ENCODE measurements around the gene CCDC85C. TPM values are rescaled to one million over a fixed set of nuclear protein-coding genes. Genes with fewer than 3 reads are reported as not detected.

The CCDC85C gene
- total and polyA plus RNA-seq, 2 of the 4 experiments (the other 2 are of a cell fraction), result 16.0 to 19.0 TPM

- ChIA-PET POLR2A (ENCODE audit: unreplicated experiment) (no interaction called here), CTCF (no interaction called here)
- Histone ChIP-seq H3K23ac (ENCODE audit: low read depth, low read length) (no peak overlapping the region), H4K5ac (ENCODE audit: low read depth, low read length) (no peak overlapping the region), H3K18ac (ENCODE audit: low read depth, low read length) (no peak overlapping the region), H2BK120ac (ENCODE audit: low read depth, low read length) (no peak overlapping the region), H3K79me1 (ENCODE audit: low read depth in 1 of 2, low read length in 2 of 2) (peaks cover 22 to 94% of the 10 kb centered on the region in 2 experiments), H2BK5ac (ENCODE audit: low read depth, low read length, poor library complexity, severe bottlenecking) (no peak overlapping the region), H3K9me3 (ENCODE audit: control insufficient read depth, insufficient read depth, low read length) (no peaks in the 10 kb centered on the region), H3K36me3 (ENCODE audit: control insufficient read depth, insufficient read depth, low read length) (no peaks in the 10 kb centered on the region), H3K4ac (ENCODE audit: low read depth, low read length) (0 out of 2 replicates have a peak overlapping the region, but pooled peaks have one; percentile 10), H3K14ac (replicated peaks; ENCODE audit: low read depth, low read length) (peak overlapping the region; percentile 42), H2BK20ac (ENCODE audit: low read depth, low read length) (no peak overlapping the region), H4K20me1 (ENCODE audit: insufficient read depth, low read length) (peaks cover 42% of the 10 kb centered on the region), H2AK9ac (replicated peaks; ENCODE audit: low read depth, low read length, poor library complexity) (peak overlapping the region; percentile 80), H3K4me3 (ENCODE audit: insufficient read depth, low read depth, low read length) (no peak overlapping the region), H3K4me1 (ENCODE audit: control insufficient read depth, insufficient read depth, low read length) (peaks cover 13% of the 10 kb centered on the region), H3K56ac (ENCODE audit: extremely low read depth, insufficient read depth, low read length) (no peak overlapping the region), H3K27me3 (ENCODE audit: control insufficient read depth, insufficient read depth, low read length) (no peaks in the 10 kb centered on the region), H4K91ac (ENCODE audit: insufficient read depth, low read depth, low read length) (no peak overlapping the region), H3K4me2 (ENCODE audit: low read depth, low read length) (no peak overlapping the region), H2BK15ac (ENCODE audit: low read depth, low read length) (no peak overlapping the region), H3K9me1 (ENCODE audit: insufficient read depth, low read length) (peaks cover 34% of the 10 kb centered on the region), H4K8ac (ENCODE audit: low read depth in 2 of 2, low read length in 2 of 2) (no peak overlapping the region; a peak in 1 of 4 replicates), H3K27ac (ENCODE audit: insufficient read depth, low read length) (no peak overlapping the region), H3K9ac (ENCODE audit: low read depth, low read length) (no peak overlapping the region), H2AK5ac (ENCODE audit: low read depth, low read length) (no peak overlapping the region), H2AFZ (replicated peaks; ENCODE audit: low read length, poor library complexity) (no peak overlapping the region)
- no TSS peak for BruUV-seq (replicated peaks)
- WGBS, 2 experiments (ENCODE audit: extremely low coverage in 2 of 2, insufficient read length in 1 of 2), result 90% methylated on average over 2 of the region's 10 CpGs; no CpG with 5 or more reads in 1 of the 2 experiments
- dilution Hi-C loops (cut with HindIII; ENCODE audit: low sequenced_read_pairs, unreplicated experiment) (no loop called here), intact Hi-C loops (cut with micrococcal nuclease) (no loop called here), in situ Hi-C loops (cut with MboI; ENCODE audit: low sequenced_read_pairs) (no loop called here)
- TF ChIP-seq, protein P1, sequence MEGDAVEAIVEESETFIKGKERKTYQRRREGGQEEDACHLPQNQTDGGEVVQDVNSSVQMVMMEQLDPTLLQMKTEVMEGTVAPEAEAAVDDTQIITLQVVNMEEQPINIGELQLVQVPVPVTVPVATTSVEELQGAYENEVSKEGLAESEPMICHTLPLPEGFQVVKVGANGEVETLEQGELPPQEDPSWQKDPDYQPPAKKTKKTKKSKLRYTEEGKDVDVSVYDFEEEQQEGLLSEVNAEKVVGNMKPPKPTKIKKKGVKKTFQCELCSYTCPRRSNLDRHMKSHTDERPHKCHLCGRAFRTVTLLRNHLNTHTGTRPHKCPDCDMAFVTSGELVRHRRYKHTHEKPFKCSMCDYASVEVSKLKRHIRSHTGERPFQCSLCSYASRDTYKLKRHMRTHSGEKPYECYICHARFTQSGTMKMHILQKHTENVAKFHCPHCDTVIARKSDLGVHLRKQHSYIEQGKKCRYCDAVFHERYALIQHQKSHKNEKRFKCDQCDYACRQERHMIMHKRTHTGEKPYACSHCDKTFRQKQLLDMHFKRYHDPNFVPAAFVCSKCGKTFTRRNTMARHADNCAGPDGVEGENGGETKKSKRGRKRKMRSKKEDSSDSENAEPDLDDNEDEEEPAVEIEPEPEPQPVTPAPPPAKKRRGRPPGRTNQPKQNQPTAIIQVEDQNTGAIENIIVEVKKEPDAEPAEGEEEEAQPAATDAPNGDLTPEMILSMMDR (conservative IDR thresholded peaks at IDR 0.05; ENCODE audit: low read depth, low read length), result no peak
- TF ChIP-seq MAZ (IDR thresholded peaks at IDR 0.05; ENCODE audit: borderline replicate concordance, low read depth, low read length) (no peak), RCOR1 (IDR thresholded peaks at IDR 0.05; ENCODE audit: insufficient replicate concordance, low read length) (no peak), SMC3 (IDR thresholded peaks at IDR 0.05; ENCODE audit: low read depth, low read length) (no peak), RAD21 (IDR thresholded peaks at IDR 0.05; ENCODE audit: low read length) (no peak), RFX5 (IDR thresholded peaks at IDR 0.05; ENCODE audit: low read depth, low read length) (no peak), CEBPB (IDR thresholded peaks at IDR 0.05; ENCODE audit: low read depth, low read length) (no peak), NFE2L2 (IDR thresholded peaks at IDR 0.05; ENCODE audit: low read depth, low read length) (no peak), MAFK (IDR thresholded peaks at IDR 0.05; ENCODE audit: low read depth, low read length) (no peak), BHLHE40 (IDR thresholded peaks at IDR 0.05; ENCODE audit: low read depth, low read length) (no peak), CHD1 (IDR thresholded peaks at IDR 0.05; ENCODE audit: low read depth, low read length) (no peak), FOS (IDR thresholded peaks at IDR 0.05; ENCODE audit: low read depth, low read length) (no peak), POLR2A (IDR thresholded peaks at IDR 0.05; ENCODE audit: low read depth, low read length) (no peak), MXI1 (IDR thresholded peaks at IDR 0.05; ENCODE audit: borderline replicate concordance, low read depth, low read length) (no peak)
- TF ChIP-seq, protein P2, sequence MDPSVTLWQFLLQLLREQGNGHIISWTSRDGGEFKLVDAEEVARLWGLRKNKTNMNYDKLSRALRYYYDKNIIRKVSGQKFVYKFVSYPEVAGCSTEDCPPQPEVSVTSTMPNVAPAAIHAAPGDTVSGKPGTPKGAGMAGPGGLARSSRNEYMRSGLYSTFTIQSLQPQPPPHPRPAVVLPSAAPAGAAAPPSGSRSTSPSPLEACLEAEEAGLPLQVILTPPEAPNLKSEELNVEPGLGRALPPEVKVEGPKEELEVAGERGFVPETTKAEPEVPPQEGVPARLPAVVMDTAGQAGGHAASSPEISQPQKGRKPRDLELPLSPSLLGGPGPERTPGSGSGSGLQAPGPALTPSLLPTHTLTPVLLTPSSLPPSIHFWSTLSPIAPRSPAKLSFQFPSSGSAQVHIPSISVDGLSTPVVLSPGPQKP (IDR thresholded peaks at IDR 0.05; ENCODE audit: borderline replicate concordance, low read depth, low read length), result no peak
- TF ChIP-seq, protein P3, sequence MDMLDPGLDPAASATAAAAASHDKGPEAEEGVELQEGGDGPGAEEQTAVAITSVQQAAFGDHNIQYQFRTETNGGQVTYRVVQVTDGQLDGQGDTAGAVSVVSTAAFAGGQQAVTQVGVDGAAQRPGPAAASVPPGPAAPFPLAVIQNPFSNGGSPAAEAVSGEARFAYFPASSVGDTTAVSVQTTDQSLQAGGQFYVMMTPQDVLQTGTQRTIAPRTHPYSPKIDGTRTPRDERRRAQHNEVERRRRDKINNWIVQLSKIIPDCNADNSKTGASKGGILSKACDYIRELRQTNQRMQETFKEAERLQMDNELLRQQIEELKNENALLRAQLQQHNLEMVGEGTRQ (IDR thresholded peaks at IDR 0.05; ENCODE audit: low read depth, low read length), result no peak
- ATAC-seq (ENCODE audit: low read depth) (no peak), DNase-seq (no peak)
These were observed 7.9 kb downstream of the CCDC85C start for GRCh38 chr14:99596071-99596627.
